K562 (cell line): ENCODE measurements around the gene TEAD3. TPM values are rescaled to one million over a fixed set of nuclear protein-coding genes. Genes with fewer than 3 reads are reported as not detected.

ENCODE experiments used
- ATF7 ChIP-seq: fragments of 450-650 bp; IDR thresholded peaks from 2 replicates; pipeline ENCODE4 v1.7.1; 2014; ENCODE audit warnings: mild to moderate bottlenecking, moderate library complexity
- DACH1 ChIP-seq: fragments of 450-650 bp; IDR thresholded peaks from 2 replicates; pipeline ENCODE4 v1.6.1; 2018; ENCODE audit not compliant: partially characterized antibody
- JUND ChIP-seq, 2 experiments: IDR thresholded peaks; 2 replicates in 1 of 2; 3 replicates in 1 of 2; pipeline ENCODE4 v1.6.1; 2011; ENCODE audit warnings: borderline replicate concordance in 2 of 2, low read depth in 2 of 2, low read length in 2 of 2, improper control_type of control experiment in 1 of 2, missing biosample characterization in 1 of 2, missing genetic modification characterization in 1 of 2, missing genetic modification reagents in 1 of 2
- MECOM ChIP-seq: fragments of 250-450 bp; sonication (Bioruptor Pico); IDR thresholded peaks from 2 replicates; pipeline ENCODE4 v1.8.0; 2022; ENCODE audit warnings: inconsistent platforms
- MEIS2 ChIP-seq: fragments of 450-650 bp; IDR thresholded peaks from 2 replicates; pipeline ENCODE4 v1.6.1; 2014; ENCODE audit warnings: mild to moderate bottlenecking; ENCODE audit not compliant: partially characterized antibody
- NFATC3 ChIP-seq: fragments of 450-650 bp; IDR thresholded peaks from 2 replicates; pipeline ENCODE4 v1.6.1; 2017; ENCODE audit warnings: mild to moderate bottlenecking
- NFYB ChIP-seq: IDR thresholded peaks from 2 replicates; pipeline ENCODE4 v1.6.1; 2011; ENCODE audit warnings: mild to moderate bottlenecking, moderate library complexity; ENCODE audit not compliant: insufficient read length; ENCODE audit errors: extremely low read depth
- PPARD ChIP-seq: fragments of 250-450 bp; sonication (Bioruptor Pico); IDR thresholded peaks from 2 replicates; pipeline ENCODE4 v1.8.0; 2022; ENCODE audit warnings: inconsistent platforms, mild to moderate bottlenecking, moderate library complexity
- RAD51 ChIP-seq: fragments of 450-650 bp; IDR thresholded peaks from 2 replicates; pipeline ENCODE4 v1.7.1; 2016; ENCODE audit warnings: low read depth, mild to moderate bottlenecking, borderline replicate concordance
- SP1 ChIP-seq: sonication (generic); formaldehyde crosslinking; IDR thresholded peaks from 2 replicates; pipeline ENCODE4 v1.8.1; 2022; ENCODE audit warnings: mild to moderate bottlenecking, missing genetic modification reagents
- ZNF175 ChIP-seq: fragments of 200-800 bp; sonication (Bioruptor generic); IDR thresholded peaks from 2 replicates; pipeline ENCODE4 v1.6.1; 2016; ENCODE audit warnings: low read depth, mild to moderate bottlenecking, missing genetic modification characterization, missing compliant biosample characterization
- ZNF75A ChIP-seq: fragments of 450-650 bp; formaldehyde crosslinking; IDR thresholded peaks from 2 replicates; pipeline ENCODE4 v1.4.0; 2020; ENCODE audit warnings: mild to moderate bottlenecking
- polyA plus RNA-seq, 8 experiments: library from polyadenylated mRNA; depleted of rRNA in 4 of 8; stranded (reverse) in 5 of 8; unstranded in 3 of 8; fragments of >200 nt; fragmentation: Nextera tagmentation in 2 of 8; fragmentation: Illumina TruSeq in 1 of 8; extraction: Ambion mirVana in 2 of 8; extraction: Trizol in 1 of 8; gene quantifications; 2 replicates each; pipeline versions ENCODE4 v1.2.1 to v1.2.3, GENCODE V29; 2011 to 2014; ENCODE audit warnings: inconsistent platforms in 1 of 8, missing spikeins in 1 of 8
- total RNA-seq, 7 experiments: library from RNA; depleted of rRNA in 6 of 7; stranded (reverse); fragments of >200 nt in 6 of 7; fragmentation: Illumina TruSeq in 2 of 7; extraction: Trizol in 2 of 7; gene quantifications; 2 replicates each; pipeline versions ENCODE4 v1.2.1 to v1.2.3, GENCODE V29; 2011 to 2021; ENCODE audit warnings: low replicate concordance in 1 of 7
- TF ChIP-seq, protein P1 (sequence below): sonication (generic); formaldehyde crosslinking; IDR thresholded peaks from 2 replicates; pipeline ENCODE4 v1.5.0; 2020; ENCODE audit warnings: missing genetic modification reagents
- TF ChIP-seq, protein P2 (sequence below), 2 experiments: fragments of 450-650 bp in 1 of 2; sonication (generic) in 1 of 2; formaldehyde crosslinking in 1 of 2; IDR thresholded peaks; 2 replicates each; pipeline versions ENCODE4 v1.7.1 to v1.9.0; 2016 to 2022; ENCODE audit warnings: inconsistent platforms in 1 of 2, mild to moderate bottlenecking in 1 of 2, missing genetic modification reagents in 1 of 2
- TF ChIP-seq, protein P3 (sequence below): fragments of 450-650 bp; conservative IDR thresholded peaks from 2 replicates; pipeline ENCODE4 v1.6.1; 2016; ENCODE audit warnings: missing genetic modification characterization, low read depth, mild to moderate bottlenecking, missing compliant biosample characterization, moderate library complexity

Gene TEAD3
- total and polyA plus RNA-seq, 9 of the 15 experiments (the other 6 are each of a cell fraction or from before 2014, with no cell fraction given) = 0.63 to 13.2 (median 3.3) TPM

DNA sequence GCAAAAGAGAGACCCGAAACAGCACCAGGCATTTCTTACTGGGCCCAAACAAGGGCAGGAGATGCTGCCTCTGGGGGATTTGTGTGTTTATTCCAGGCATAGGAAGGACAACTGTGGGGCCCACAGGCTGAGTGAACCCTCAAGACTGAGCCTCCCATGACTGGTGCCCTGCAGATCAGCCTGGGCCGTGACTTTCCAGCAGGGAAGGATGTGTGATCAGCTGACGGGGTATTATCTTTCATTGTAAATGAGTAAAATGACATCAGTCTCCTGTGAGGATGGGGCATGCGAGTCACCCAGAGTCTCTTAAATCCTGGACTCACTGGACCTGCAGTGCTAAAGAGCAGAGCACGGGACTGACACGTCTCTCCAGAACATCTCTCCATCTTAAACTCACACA, 3.9 kb upstream of the TEAD3 start (continued):
- TF ChIP-seq JUND (IDR thresholded peaks at IDR 0.05; ENCODE audit: borderline replicate concordance, low read depth, low read length) (peak; percentile 83), JUND (tag; IDR thresholded peaks at IDR 0.05; ENCODE audit: borderline replicate concordance, low read depth, low read length) (peak; percentile 76; the same call in 1 of the 3 replicates), PPARD (no peak), ZNF75A (CRISPR knock-in tag) (no peak), MECOM (peak; percentile 68; the same call in 1 of the 2 replicates), NFYB (no peak), ZNF175 (CRISPR knock-in tag) (0 out of 2 replicates have a peak, but pooled peaks have one; percentile 13), SP1 (no peak), MEIS2 (peak; percentile 37), RAD51 (peak; percentile 26; the same call in 1 of the 2 replicates), NFATC3 (no peak), ATF7 (peak; percentile 85), DACH1 (peak; percentile 77)
- TF ChIP-seq, protein P1, sequence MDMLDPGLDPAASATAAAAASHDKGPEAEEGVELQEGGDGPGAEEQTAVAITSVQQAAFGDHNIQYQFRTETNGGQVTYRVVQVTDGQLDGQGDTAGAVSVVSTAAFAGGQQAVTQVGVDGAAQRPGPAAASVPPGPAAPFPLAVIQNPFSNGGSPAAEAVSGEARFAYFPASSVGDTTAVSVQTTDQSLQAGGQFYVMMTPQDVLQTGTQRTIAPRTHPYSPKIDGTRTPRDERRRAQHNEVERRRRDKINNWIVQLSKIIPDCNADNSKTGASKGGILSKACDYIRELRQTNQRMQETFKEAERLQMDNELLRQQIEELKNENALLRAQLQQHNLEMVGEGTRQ (CRISPR knock-in tag) = peak; percentile 35; the same call in 1 of the 2 replicates
- TF ChIP-seq, protein P2, sequence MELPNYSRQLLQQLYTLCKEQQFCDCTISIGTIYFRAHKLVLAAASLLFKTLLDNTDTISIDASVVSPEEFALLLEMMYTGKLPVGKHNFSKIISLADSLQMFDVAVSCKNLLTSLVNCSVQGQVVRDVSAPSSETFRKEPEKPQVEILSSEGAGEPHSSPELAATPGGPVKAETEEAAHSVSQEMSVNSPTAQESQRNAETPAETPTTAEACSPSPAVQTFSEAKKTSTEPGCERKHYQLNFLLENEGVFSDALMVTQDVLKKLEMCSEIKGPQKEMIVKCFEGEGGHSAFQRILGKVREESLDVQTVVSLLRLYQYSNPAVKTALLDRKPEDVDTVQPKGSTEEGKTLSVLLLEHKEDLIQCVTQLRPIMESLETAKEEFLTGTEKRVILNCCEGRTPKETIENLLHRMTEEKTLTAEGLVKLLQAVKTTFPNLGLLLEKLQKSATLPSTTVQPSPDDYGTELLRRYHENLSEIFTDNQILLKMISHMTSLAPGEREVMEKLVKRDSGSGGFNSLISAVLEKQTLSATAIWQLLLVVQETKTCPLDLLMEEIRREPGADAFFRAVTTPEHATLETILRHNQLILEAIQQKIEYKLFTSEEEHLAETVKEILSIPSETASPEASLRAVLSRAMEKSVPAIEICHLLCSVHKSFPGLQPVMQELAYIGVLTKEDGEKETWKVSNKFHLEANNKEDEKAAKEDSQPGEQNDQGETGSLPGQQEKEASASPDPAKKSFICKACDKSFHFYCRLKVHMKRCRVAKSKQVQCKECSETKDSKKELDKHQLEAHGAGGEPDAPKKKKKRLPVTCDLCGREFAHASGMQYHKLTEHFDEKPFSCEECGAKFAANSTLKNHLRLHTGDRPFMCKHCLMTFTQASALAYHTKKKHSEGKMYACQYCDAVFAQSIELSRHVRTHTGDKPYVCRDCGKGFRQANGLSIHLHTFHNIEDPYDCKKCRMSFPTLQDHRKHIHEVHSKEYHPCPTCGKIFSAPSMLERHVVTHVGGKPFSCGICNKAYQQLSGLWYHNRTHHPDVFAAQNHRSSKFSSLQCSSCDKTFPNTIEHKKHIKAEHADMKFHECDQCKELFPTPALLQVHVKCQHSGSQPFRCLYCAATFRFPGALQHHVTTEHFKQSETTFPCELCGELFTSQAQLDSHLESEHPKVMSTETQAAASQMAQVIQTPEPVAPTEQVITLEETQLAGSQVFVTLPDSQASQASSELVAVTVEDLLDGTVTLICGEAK (IDR thresholded peaks at IDR 0.05) = no peak
- TF ChIP-seq, protein P2 (CRISPR knock-in tag; IDR thresholded peaks at IDR 0.05) = no peak
- TF ChIP-seq, protein P3, sequence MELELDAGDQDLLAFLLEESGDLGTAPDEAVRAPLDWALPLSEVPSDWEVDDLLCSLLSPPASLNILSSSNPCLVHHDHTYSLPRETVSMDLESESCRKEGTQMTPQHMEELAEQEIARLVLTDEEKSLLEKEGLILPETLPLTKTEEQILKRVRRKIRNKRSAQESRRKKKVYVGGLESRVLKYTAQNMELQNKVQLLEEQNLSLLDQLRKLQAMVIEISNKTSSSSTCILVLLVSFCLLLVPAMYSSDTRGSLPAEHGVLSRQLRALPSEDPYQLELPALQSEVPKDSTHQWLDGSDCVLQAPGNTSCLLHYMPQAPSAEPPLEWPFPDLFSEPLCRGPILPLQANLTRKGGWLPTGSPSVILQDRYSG (tag) = no peak
- TF ChIP-seq, all 486 proteins: peak for 19
